ENCODE measurements around the gene PIGV.

GRCh38 chr1:26768755-26769154 is 19.0 kb upstream of the PIGV start:
- TF ChIP-seq CTCF (conservative IDR thresholded peaks at IDR 0.05 in 1 of 2, IDR thresholded peaks at IDR 0.05 in 1 of 2; ENCODE audit: low read depth in 1 of 2, low read length in 2 of 2) (no peak), EZH2 (IDR thresholded peaks at IDR 0.05; ENCODE audit: low read length, missing control alignments) (no peak)

Data from fibroblast of lung (primary cell).